Aorta (tissue), 5 donors: Measurements from ENCODE around the gene UCK2. TPM values are rescaled to one million over a fixed set of nuclear protein-coding genes. Genes with fewer than 3 reads are reported as not detected.

Experiments used
- ATAC-seq: fragments of 200-7000 bp; cut with Tn5 transposase; one replicate; pipeline ENCODE4 v1.9.1; 2022; ENCODE audit warnings: moderate library complexity; ENCODE audit not compliant: low FRiP score
- DNase-seq, 2 donors: peaks; one replicate each; pipeline ENCODE4 v3.0.0-alpha.2; 2020
- H3K27ac ChIP-seq, 2 donors: one replicate each; pipeline ENCODE4 v1.5.1; 2013; ENCODE audit warnings: low read length in 2 of 2, mild to moderate bottlenecking in 2 of 2, moderate library complexity in 2 of 2, control low read depth in 1 of 2, inconsistent platforms in 1 of 2, low read depth in 1 of 2
- H3K27me3 ChIP-seq, 2 donors: one replicate each; pipeline ENCODE4 v1.6.1; 2013; ENCODE audit warnings: control low read depth in 1 of 2, low read length in 1 of 2, mild to moderate bottlenecking in 1 of 2, moderate library complexity in 1 of 2; ENCODE audit not compliant: insufficient read depth in 2 of 2, control insufficient read depth in 1 of 2
- H3K36me3 ChIP-seq, 2 donors: one replicate each; pipeline ENCODE4 v1.6.1; 2013; ENCODE audit warnings: control low read depth in 1 of 2, low read length in 1 of 2, mild to moderate bottlenecking in 1 of 2; ENCODE audit not compliant: insufficient read depth in 2 of 2, control insufficient read depth in 1 of 2
- H3K4me1 ChIP-seq, 2 donors: one replicate each; pipeline ENCODE4 v1.6.1; 2013; ENCODE audit warnings: low read length in 2 of 2, control low read depth in 1 of 2, mild to moderate bottlenecking in 1 of 2, moderate library complexity in 1 of 2; ENCODE audit not compliant: insufficient read depth in 2 of 2, control insufficient read depth in 1 of 2
- H3K4me3 ChIP-seq, 2 donors: one replicate each; pipeline ENCODE4 v1.5.1; 2013; ENCODE audit warnings: low read length in 2 of 2, control low read depth in 1 of 2, mild to moderate bottlenecking in 1 of 2
- H3K9me3 ChIP-seq: one replicate; pipeline ENCODE4 v1.6.1; 2013; ENCODE audit warnings: mild to moderate bottlenecking, low read length; ENCODE audit not compliant: control insufficient read depth
- WGBS, 2 donors: extraction: QIAGEN DNeasy Blood & Tissue Kit; methylation state at CpG; one replicate each; pipeline ENCODE4 v1.1.7; 2013; 5-methylcytosine and 5-hydroxymethylcytosine counted together
- intact Hi-C, 2 donors: fragments of 100-400 bp; cut with DNase I; formaldehyde crosslinking; loops; one replicate each; pipeline versions ENCODE4 v1.14.2 to v1.15.0; 2022
- polyA plus RNA-seq, 2 donors: library from polyadenylated mRNA; stranded (reverse); fragments of 200-250 nt; gene quantifications; one replicate each; pipeline ENCODE4 v1.2.3, GENCODE V29; 2013
- total RNA-seq, 2 donors: library from RNA; stranded (reverse); fragmentation: NEBNext Ultra II Directional; extraction: Animal tissue kit (Norgen Biotek cat#: 25700); gene quantifications; one replicate each; pipeline ENCODE4 v1.2.1, GENCODE V29; 2021
- donor health status: healthy with polysubstance abuse.
- donor health status: Bipolar disorder and iron deficiency.
- donor health status: DM: no; HTN: no; CAD: no.
- donor health status: DM: no; HTN: no; CAD: no.
- donor health status: DM: yes; HTN: yes; CAD: no.

UCK2 gene
- total and polyA plus RNA-seq, 4 donors = 7.2 to 31.1 (median 19.9) TPM

- H3K27me3 ChIP-seq = no peaks in the 10 kb centered on the region
- intact Hi-C loops = no loop called here
- no peak overlapping the region for H3K4me3 ChIP-seq
- 61 to 63% methylated on average over 6 of the region's 6 CpGs for WGBS, 2 donors
- no peaks in the 10 kb centered on the region for H3K9me3 ChIP-seq
- ATAC-seq (no peak), DNase-seq (no peak)
- H3K36me3 ChIP-seq = no peaks in the 10 kb centered on the region
- H3K27ac ChIP-seq = no peak overlapping the region
- H3K4me1 ChIP-seq = no peaks in the 10 kb centered on the region
Measured at GRCh38 chr1:165949335-165950130, 122.1 kb downstream of the UCK2 start.

GRCh38 chr1:165954940-165955339, 127.5 kb downstream of the UCK2 start:
- Histone ChIP-seq H3K36me3 (no peaks in the 10 kb centered on the region), H3K4me1 (no peaks in the 10 kb centered on the region), H3K27ac (no peak overlapping the region), H3K27me3 (no peaks in the 10 kb centered on the region), H3K9me3 (peaks cover 1% of the 10 kb centered on the region), H3K4me3 (no peak overlapping the region)
- intact Hi-C loops = no loop called here
- ATAC-seq (no peak), DNase-seq (no peak)
- 23 to 46% methylated on average over 2 of the region's 2 CpGs for WGBS, 2 donors

- H3K4me1 ChIP-seq = no peaks in the 10 kb centered on the region
- no peaks in the 10 kb centered on the region for H3K27me3 ChIP-seq
- no peaks in the 10 kb centered on the region for H3K36me3 ChIP-seq
- DNase-seq = no peak
- no peak overlapping the region for H3K27ac ChIP-seq
- no peak overlapping the region for H3K4me3 ChIP-seq
- intact Hi-C loops = no loop called here
- no peak for ATAC-seq
- peaks cover 1% of the 10 kb centered on the region for H3K9me3 ChIP-seq
Measured at GRCh38 chr1:165958306-165958705, 130.9 kb downstream of the UCK2 start.

- H3K4me3 ChIP-seq = no peak overlapping the region
- WGBS, 2 donors = 56 to 68% methylated on average over 2 of the region's 2 CpGs
- no peak for ATAC-seq
- intact Hi-C loops = no loop called here
- no peaks in the 10 kb centered on the region for H3K27me3 ChIP-seq
- H3K4me1 ChIP-seq = no peaks in the 10 kb centered on the region
- H3K9me3 ChIP-seq = peaks cover 1% of the 10 kb centered on the region
- no peak for DNase-seq
- no peak overlapping the region for H3K27ac ChIP-seq
- no peaks in the 10 kb centered on the region for H3K36me3 ChIP-seq
Measured at GRCh38 chr1:165960136-165960535, 132.7 kb downstream of the UCK2 start.

- Histone ChIP-seq H3K4me1 (no peaks in the 10 kb centered on the region), H3K36me3 (no peaks in the 10 kb centered on the region), H3K9me3 (peaks cover 1% of the 10 kb centered on the region), H3K27ac (no peak overlapping the region), H3K27me3 (no peaks in the 10 kb centered on the region), H3K4me3 (no peak overlapping the region)
- WGBS, 2 donors = 71 to 80% methylated on average over 2 of the region's 2 CpGs
- ATAC-seq (no peak), DNase-seq (no peak)
- intact Hi-C loops = no loop called here
Measured at GRCh38 chr1:165960881-165961280, 133.5 kb downstream of the UCK2 start.

Other genes with a start within 250 kb of the UCK2 start
- 100 to 1,000 TPM; 199 to 230 TPM for gene MGST3, start 196.4 kb upstream of the UCK2 start, total RNA-seq
- gene MGST3, start 196.4 kb upstream of the UCK2 start, polyA plus RNA-seq = 100 to 1,000 TPM; 203 to 277 TPM
- 10 to 100 TPM; 36.5 to 54.3 TPM for gene ALDH9A1, start 129.1 kb upstream of the UCK2 start, total RNA-seq
- gene ALDH9A1, start 129.1 kb upstream of the UCK2 start, polyA plus RNA-seq = 10 to 100 TPM; 27.4 to 28.5 TPM
- 10 to 100 TPM; 56.8 to 61.8 TPM for gene TMCO1, start 58.7 kb upstream of the UCK2 start, total RNA-seq
- 10 to 100 TPM; 60.0 to 65.7 TPM for gene TMCO1, start 58.7 kb upstream of the UCK2 start, polyA plus RNA-seq